Activated CD8-positive, alpha-beta T cell treated with anti-CD3 and anti-CD28 coated beads, Interleukin-2, amount 10 ng/mL, durations not matched to agents 7 days and 5 days (primary cell): ENCODE data around the gene PAM16. TPM values are rescaled to one million over a fixed set of nuclear protein-coding genes. Genes with fewer than 3 reads are reported as not detected.
"Not testable (repeated sequence)": the region's sequence is repeated elsewhere in the genome, so short reads cannot be mapped to it uniquely, and the experiment has no call there.

Experiments used
- ATAC-seq: fragments of 150-1000 bp; cut with Tn5 transposase; one replicate; pipeline ENCODE4 v1.10.0; 2021; ENCODE audit warnings: moderate library complexity
- CTCF ChIA-PET: fragments of 350-600 bp; sonication (Branson Sonifier 250); formaldehyde crosslinking; loops from one replicate; lab custom pipeline; 2021; ENCODE audit warnings: antibody characterized with exemption; lab: Charles Lee
- POLR2A ChIA-PET: fragments of 350-600 bp; sonication (Branson Sonifier 250); formaldehyde crosslinking; loops from one replicate; lab custom pipeline; 2021; ENCODE audit warnings: antibody characterized with exemption; lab: Charles Lee
- DNase-seq: peaks from one replicate; pipeline ENCODE4 v3.0.0-alpha.2; 2020
- H3K27ac Mint-ChIP-seq: one replicate; pipeline ENCODE4 v1.8.0; 2021; ENCODE audit warnings: mild to moderate bottlenecking, mixed read lengths
- H3K27me3 Mint-ChIP-seq: one replicate; pipeline ENCODE4 v1.8.0; 2021; ENCODE audit warnings: low read depth, mixed read lengths
- H3K36me3 Mint-ChIP-seq: one replicate; pipeline ENCODE4 v1.8.0; 2021; ENCODE audit warnings: low read depth, mixed read lengths
- H3K4me1 Mint-ChIP-seq: one replicate; pipeline ENCODE4 v1.8.0; 2021; ENCODE audit warnings: low read depth, mixed read lengths
- H3K4me3 Mint-ChIP-seq: one replicate; pipeline ENCODE4 v1.8.0; 2021; ENCODE audit warnings: mild to moderate bottlenecking, mixed read lengths
- H3K9me3 Mint-ChIP-seq: one replicate; pipeline ENCODE4 v1.8.0; 2022; ENCODE audit warnings: mixed read lengths; ENCODE audit not compliant: insufficient read depth
- total RNA-seq, 2 experiments: library from RNA; stranded (reverse); gene quantifications; one replicate each; pipeline ENCODE4 v1.2.3, GENCODE V29; 2021

PAM16 gene
- total RNA-seq, result 10 to 100 TPM; 33.3 to 40.3 TPM

DNA sequence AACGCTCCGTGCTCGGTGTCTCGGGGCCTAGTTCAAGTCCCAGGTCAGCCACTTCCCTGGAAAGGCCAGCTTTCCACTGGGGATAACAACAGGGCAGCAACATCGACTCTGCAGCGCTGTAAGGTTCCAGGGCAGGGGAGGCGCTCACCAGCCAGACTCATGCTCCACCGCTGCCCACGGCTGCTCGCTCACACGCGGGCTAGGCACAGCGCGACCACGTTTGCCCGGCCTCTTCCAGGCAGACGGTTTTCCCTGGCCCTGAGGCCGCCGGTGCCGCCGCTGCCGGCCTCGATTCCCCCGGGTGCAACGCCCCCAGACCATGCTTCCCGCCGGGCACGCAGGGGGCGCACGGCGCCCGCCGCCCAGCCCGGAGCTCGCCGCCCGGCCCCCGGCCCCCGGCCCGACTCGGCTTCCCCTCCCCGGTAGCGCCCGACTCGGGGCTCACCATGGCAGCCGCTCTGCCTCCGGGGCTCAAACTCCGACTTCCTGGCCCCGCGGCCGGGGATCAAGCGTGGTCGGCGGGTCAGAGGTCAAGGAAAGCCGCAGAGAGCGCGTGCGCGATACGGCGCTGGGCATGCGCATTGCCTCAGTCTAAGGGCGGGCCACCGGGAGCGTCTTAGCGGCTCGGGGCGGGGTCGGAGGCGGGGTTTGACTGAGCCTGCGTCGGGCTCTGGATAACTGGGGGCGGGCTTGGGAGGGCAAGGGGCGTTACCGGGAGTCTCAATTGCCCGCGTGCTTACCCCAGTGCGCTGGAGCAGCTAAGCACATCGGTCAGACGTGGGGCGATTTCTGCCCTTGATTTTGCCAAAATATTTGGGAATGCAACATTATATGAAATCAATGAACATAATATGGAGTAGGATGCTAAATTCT lies at the start of gene PAM16:
TSS of gene PAM16 (minus strand) at position 535 of the 873 bp plus-strand sequence. CDS start at position 448, 87 bp downstream.
- Mint-ChIP-seq H3K36me3 (peaks cover 25% of the 10 kb centered on the region), H3K27ac (peak within 1 kb of the TSS; percentile 92), H3K9me3 (no peaks in the 10 kb centered on the region), H3K4me3 (peak within 1 kb of the TSS; percentile 98), H3K27me3 (no peaks in the 10 kb centered on the region), H3K4me1 (peaks cover 17% of the 10 kb centered on the region)
- CTCF ChIA-PET, result interaction anchor here (0.8 to 3.2 kb wide), 7 partner anchors 12 to 98 kb away, joined by 3 to 16 read pairs (median 4); partner anchors contain the start of gene TFAP4
- ATAC-seq, result peak; percentile 95
- POLR2A ChIA-PET, result interaction anchor here (0.9 to 2.0 kb wide), 10 partner anchors 9 to 65 kb away, joined by 3 to 7 read pairs (median 3); partner anchors contain the start of gene CORO7
- peak; percentile 98 for DNase-seq

DNA sequence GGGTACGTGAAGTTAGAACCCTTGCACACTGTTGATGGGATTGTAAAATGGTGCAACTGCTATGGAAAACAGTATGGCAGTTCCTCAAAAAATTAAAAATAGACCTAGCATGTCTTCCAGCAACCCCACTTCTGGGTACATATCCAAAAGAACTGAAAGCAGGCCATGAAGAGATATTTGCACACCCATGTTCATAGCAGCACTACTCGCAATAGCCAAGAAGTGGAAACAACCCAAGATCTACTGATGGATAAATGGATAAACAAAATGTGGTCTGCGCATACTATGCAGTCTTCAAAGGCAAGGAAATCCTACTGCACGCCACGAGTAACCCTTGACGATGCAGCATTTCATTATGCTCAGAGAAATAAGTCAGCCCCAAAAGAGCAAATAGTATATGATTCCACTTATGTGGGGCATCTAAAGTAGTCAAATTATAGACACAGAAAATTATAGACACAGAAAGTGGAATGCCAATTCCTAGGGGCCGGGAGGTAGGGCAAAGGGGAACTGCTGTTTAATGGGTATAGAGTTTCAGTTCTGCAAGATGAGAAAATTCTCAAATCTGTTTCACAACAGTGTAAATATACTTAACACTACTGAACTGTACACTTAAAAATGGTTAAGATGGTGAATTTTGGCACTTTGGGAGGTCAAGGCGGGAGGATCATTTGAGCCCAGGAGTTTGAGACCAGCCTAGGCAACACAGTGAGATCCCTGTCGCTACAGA lies 48.0 kb upstream of the PAM16 start:
- POLR2A ChIA-PET, result interaction anchor here (1.2 kb wide), 1 partner anchor 48 kb away, joined by 3 read pairs; no protein-coding TSS in a partner anchor
- CTCF ChIA-PET, result interaction anchor here (0.9 to 1.8 kb wide), 2 partner anchors 89 to 110 kb away, joined by 3 read pairs; no protein-coding TSS in a partner anchor
- no peaks in the 10 kb centered on the region for H3K9me3 Mint-ChIP-seq

DNA sequence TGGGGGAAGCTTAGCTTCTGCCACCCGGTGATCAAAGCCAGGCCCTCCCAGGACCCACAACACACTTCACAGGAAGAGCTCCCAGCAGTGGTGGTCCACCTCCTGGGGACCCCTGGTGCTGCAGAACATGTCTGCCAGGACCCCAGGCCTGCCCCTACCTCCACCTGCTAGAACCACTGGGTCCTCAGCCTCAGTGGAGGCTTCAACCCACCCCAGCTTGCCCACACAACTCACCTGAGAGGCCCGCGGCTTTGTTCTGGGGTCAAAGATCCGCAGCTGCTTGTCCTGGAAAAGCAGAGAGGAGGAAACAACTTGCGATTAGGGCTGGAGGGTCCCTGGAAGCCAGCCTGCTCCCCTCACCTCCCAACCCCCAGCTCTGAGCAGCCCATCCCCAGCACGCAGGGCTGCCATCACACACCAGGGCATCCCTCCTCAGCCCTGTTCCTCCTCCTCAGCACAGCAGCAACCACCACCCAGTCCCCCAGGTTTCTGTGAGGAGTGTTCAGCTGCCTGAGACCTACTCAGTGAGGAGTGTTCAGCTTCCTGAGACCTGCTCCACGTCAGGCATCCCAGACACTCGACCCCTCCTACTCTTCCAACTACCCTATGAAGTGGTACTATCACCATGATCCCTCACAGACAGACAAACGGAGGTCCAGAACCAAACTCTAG lies 44.1 kb upstream of the PAM16 start:
- H3K27ac Mint-ChIP-seq, result no peak overlapping the region

More for the DNA sequence above, 48.0 kb upstream of the PAM16 start:
- ATAC-seq (no peak), DNase-seq (no peak)
- no peak overlapping the region for H3K27ac Mint-ChIP-seq
- H3K36me3 Mint-ChIP-seq, result peaks cover 47% of the 10 kb centered on the region
- H3K4me3 Mint-ChIP-seq, result no peak overlapping the region
- H3K27me3 Mint-ChIP-seq, result no peaks in the 10 kb centered on the region
- peaks cover 4% of the 10 kb centered on the region for H3K4me1 Mint-ChIP-seq

DNA sequence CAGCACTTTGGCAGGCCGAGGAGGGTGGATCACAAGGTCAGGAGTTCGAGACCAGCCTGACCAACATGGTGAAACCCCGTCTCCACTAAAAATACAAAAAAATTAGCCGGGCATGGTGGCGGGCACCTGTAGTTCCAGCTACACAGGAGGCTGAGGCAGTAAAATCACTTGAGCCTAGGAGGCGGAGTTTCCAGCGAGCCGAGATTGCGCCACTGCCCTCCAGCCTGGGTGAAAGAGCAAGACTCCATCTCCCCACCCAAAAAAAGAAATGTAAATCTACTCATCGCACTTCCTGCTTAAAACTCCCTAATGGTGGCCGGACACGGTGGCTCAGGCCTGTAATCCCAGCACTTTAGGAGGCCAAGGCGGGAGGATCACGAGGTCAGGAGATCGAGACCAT lies 42.7 kb upstream of the PAM16 start:
- not testable (repeated sequence) for H3K4me3 Mint-ChIP-seq, H3K27me3 Mint-ChIP-seq, ATAC-seq, H3K9me3 Mint-ChIP-seq, H3K4me1 Mint-ChIP-seq, DNase-seq, H3K27ac Mint-ChIP-seq
- peaks cover 25% of the 10 kb centered on the region for H3K36me3 Mint-ChIP-seq
- ChIA-PET CTCF (interaction anchor here (4.6 kb wide), 1 partner anchor 10 kb away, joined by 23 read pairs; no protein-coding TSS in a partner anchor), POLR2A (interaction anchor here (1.1 kb wide), 1 partner anchor 22 kb away, joined by 3 read pairs; the partner anchor contains the start of gene CORO7)

More for the DNA sequence above, 44.1 kb upstream of the PAM16 start:
- ChIA-PET CTCF (interaction anchor here (4.6 kb wide), 1 partner anchor 8 kb away, joined by 23 read pairs; no protein-coding TSS in a partner anchor), POLR2A (no interaction called here)
- Mint-ChIP-seq H3K4me1 (peaks cover 6% of the 10 kb centered on the region), H3K27me3 (no peaks in the 10 kb centered on the region), H3K36me3 (peaks cover 31% of the 10 kb centered on the region), H3K4me3 (no peak overlapping the region), H3K9me3 (no peaks in the 10 kb centered on the region)
- ATAC-seq (peak; percentile 16), DNase-seq (no peak)

DNA sequence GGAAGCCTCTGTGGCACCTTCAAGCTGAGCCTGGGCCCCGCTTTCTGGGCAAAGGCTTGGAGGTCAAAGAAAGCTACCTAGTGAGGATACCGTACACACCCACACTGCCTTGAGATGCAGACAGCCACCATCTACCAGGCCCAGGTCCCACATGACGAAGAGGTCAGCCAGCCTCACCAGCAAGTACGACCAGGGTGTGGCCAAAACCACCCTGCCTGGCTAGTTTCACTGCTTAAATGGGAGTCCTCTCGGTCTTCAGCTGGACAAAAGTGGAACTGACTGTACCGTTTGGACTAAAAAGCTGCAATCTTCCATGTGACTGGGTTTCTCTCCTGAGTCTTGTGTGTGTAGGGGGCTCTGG lies 42.1 kb upstream of the PAM16 start:
- H3K27me3 Mint-ChIP-seq, result no peaks in the 10 kb centered on the region
- H3K4me3 Mint-ChIP-seq, result no peak overlapping the region
- no peak overlapping the region for H3K27ac Mint-ChIP-seq
- no peak for ATAC-seq
- H3K4me1 Mint-ChIP-seq, result peaks cover 6% of the 10 kb centered on the region
- ChIA-PET CTCF (interaction anchor here (4.6 kb wide), 1 partner anchor 10 kb away, joined by 23 read pairs; no protein-coding TSS in a partner anchor), POLR2A (interaction anchor here (0.6 to 1.1 kb wide), 2 partner anchors 23 to 38 kb away, joined by 3 read pairs; partner anchors contain the start of gene CORO7)
- peaks cover 24% of the 10 kb centered on the region for H3K36me3 Mint-ChIP-seq
- DNase-seq, result no peak
- no peaks in the 10 kb centered on the region for H3K9me3 Mint-ChIP-seq

DNA sequence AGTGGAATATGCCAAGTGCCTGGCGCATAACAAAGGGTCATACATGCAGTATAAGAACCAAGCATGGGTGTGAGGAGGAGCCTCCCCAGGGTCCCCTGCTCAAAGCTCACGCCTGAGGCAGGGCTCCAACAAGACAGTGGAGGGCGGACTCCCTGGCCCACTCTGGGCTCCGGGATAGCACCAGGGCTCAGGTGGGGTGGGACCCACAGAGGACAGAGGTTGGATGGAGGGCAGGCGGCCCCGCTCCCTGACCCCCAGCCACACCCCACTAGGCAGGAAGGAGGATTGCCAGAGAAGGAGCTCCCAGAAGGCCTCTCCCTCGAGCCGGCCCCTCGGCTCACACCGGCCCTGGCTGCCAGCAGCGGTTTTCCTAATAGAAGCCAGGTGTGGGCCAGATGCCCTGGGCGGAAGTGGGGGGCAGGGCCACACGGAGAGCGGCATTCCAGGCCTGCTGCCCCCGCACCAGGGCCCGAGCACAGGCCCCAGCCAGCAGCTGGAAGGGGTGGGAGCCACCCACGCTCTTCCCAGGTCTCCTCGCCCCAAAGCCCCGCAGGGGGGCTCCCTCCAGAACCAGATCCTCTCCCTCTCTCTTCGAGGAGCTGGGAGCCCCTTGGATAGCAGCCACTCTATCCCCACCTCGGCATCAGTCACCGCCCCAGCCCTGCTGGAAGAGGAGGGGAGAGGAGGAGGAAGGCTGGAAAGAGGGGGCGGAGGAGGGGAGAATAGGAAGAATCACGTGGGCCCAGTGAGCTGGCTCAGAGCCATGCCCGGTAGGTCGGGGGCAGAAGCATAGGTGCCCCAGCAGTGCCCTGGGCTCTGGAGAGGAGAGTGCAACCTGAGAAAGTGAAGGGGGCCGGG lies 41.5 kb upstream of the PAM16 start:
- H3K4me1 Mint-ChIP-seq, result peaks cover 6% of the 10 kb centered on the region
- CTCF ChIA-PET, result interaction anchor here (4.6 kb wide), 1 partner anchor 11 kb away, joined by 23 read pairs; no protein-coding TSS in a partner anchor
- H3K9me3 Mint-ChIP-seq, result no peaks in the 10 kb centered on the region
- ATAC-seq (no peak), DNase-seq (no peak)
- H3K27me3 Mint-ChIP-seq, result no peaks in the 10 kb centered on the region
- H3K36me3 Mint-ChIP-seq, result peaks cover 25% of the 10 kb centered on the region
- peak overlapping the region; percentile 49 for H3K27ac Mint-ChIP-seq
- POLR2A ChIA-PET, result interaction anchor here (0.6 to 1.1 kb wide), 2 partner anchors 23 to 38 kb away, joined by 3 read pairs; partner anchors contain the start of gene CORO7
- no peak overlapping the region for H3K4me3 Mint-ChIP-seq

DNA sequence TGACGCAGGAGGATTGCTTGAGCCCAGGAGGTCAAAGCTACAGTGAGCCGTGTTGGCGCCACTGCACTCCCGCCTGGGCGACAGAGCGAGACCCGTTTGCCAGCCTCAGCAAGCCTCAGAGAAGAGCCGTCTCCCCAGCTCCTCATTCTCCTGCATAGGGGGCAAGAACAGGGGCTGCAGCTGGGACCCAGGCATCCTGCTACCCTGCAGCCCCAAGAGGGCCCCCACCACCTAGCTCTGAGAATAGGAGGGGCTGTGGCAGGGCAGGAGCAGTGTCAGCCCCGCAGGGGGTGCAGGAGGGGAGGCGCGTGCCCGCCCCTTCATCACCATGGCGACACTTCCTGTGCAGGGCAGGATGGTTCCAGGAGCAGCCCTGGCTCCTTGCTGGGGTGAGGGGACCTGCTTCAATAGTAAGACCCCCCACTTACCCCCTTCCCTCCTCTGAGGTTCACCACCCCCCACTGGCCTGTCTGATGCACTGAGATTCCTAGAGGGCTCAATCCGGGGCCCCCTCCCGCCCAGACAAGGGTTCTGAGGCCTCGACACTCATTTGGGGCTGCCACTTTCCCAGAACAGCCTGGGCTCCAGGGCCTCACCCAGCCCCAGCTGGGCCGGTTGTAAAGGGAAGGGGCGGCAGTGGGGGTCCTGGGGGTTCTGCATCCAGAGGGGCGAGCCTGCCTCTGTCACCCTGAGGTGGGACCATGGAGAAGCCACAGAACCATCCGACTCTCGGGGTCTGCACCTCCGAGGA lies 40.7 kb upstream of the PAM16 start:
- POLR2A ChIA-PET, result interaction anchor here (0.6 kb wide), 1 partner anchor 1139 kb away, joined by 4 read pairs; no protein-coding TSS in a partner anchor
- Mint-ChIP-seq H3K27me3 (no peaks in the 10 kb centered on the region), H3K4me1 (peaks cover 6% of the 10 kb centered on the region), H3K27ac (peak overlapping the region; percentile 49), H3K4me3 (no peak overlapping the region), H3K36me3 (peaks cover 27% of the 10 kb centered on the region), H3K9me3 (no peaks in the 10 kb centered on the region)
- DNase-seq, result peak; percentile 48
- ATAC-seq, result no peak
- CTCF ChIA-PET, result interaction anchor here (4.6 kb wide), 1 partner anchor 12 kb away, joined by 23 read pairs; no protein-coding TSS in a partner anchor

DNA sequence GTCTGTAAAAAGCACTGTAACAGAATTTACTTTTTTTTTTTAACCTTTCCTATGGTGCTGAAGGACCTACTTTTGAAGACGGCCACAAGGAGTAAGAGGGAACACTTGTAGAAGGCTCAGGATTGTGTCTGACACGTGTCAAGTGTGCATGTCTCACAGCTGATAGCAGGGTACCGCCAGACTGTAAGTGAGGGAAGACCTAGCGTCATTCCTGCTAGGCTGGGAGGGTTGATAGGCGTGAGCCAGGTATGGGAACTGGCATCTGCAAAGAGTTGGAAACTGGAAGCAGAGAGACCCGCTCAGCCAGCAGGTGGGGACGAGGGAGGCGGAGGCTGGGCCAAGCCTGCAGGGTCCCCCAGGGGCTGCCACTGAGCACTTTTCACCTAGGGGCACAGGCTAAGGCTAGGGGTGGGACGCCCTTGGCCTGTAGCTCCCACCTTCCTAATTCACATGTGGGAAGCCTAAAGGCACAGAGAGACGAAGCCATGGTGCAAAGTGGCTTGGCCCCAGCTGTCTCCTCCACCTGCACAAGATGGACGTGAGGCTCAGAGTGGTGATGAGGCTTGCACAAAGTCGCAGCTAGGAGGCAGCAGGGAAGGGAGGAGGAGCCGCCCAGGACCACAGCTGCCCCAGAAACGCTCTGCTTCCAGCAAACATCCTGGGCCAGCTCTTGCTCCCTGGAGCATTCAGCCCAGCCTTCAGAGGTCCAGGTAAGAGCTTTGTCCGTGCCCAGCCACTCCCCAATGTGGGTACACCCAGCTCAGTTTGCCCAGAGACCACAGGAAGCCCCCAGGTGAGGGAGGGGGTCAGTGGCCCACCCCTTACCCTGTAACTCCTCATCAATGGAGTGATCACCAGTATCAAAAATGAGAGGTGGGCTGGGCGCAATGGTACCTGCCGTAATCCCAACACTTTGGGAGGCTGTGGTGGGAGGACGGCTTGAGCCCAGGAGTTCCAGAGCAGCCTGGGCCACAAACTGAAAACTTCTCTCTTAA lies 39.4 kb upstream of the PAM16 start:
- ATAC-seq (no peak), DNase-seq (no peak)
- H3K27ac Mint-ChIP-seq, result no peak overlapping the region
- H3K4me3 Mint-ChIP-seq, result no peak overlapping the region
- H3K27me3 Mint-ChIP-seq, result no peaks in the 10 kb centered on the region
- peaks cover 5% of the 10 kb centered on the region for H3K4me1 Mint-ChIP-seq
- POLR2A ChIA-PET, result no interaction called here
- CTCF ChIA-PET, result interaction anchor here (1.0 to 1.8 kb wide), 2 partner anchors 12 to 115 kb away, joined by 3 to 6 read pairs; no protein-coding TSS in a partner anchor
- H3K9me3 Mint-ChIP-seq, result no peaks in the 10 kb centered on the region
- H3K36me3 Mint-ChIP-seq, result peaks cover 23% of the 10 kb centered on the region
